ENCODE results near the gene UBE2D4.
"Not testable (repeated sequence)": the region's sequence is repeated elsewhere in the genome, so short reads cannot be mapped to it uniquely, and the experiment has no call there.

The UBE2D4 gene

GRCh38 chr7:43914795-43915194 is 11.4 kb upstream of the UBE2D4 start:
- DNase-seq, result no peak

- no peak for DNase-seq
Observed at GRCh38 chr7:43915907-43916306, 10.3 kb upstream of the UBE2D4 start.

GRCh38 chr7:43921423-43921822 is 4.8 kb upstream of the UBE2D4 start:
- DNase-seq, result no peak

- DNase-seq, result no peak
Observed at GRCh38 chr7:43922726-43923125, 3.5 kb upstream of the UBE2D4 start.

- DNase-seq, result no peak
Observed at GRCh38 chr7:43926798-43927123, 525 bp downstream of the UBE2D4 start.

GRCh38 chr7:43927810-43928209 is 1.6 kb downstream of the UBE2D4 start:
- no peak for DNase-seq

GRCh38 chr7:43929529-43930457 is 3.6 kb downstream of the UBE2D4 start:
- no peak for DNase-seq

- DNase-seq, result no peak
Observed at GRCh38 chr7:43931346-43931745, 5.1 kb downstream of the UBE2D4 start.

GRCh38 chr7:43933902-43934560 is 7.8 kb downstream of the UBE2D4 start:
- no peak for DNase-seq

GRCh38 chr7:43937444-43937843 is 11.2 kb downstream of the UBE2D4 start:
- DNase-seq, result no peak

- no peak for DNase-seq
Observed at GRCh38 chr7:43938892-43939482, 12.8 kb downstream of the UBE2D4 start.

- DNase-seq, result no peak
Observed at GRCh38 chr7:43942250-43942649, 16.0 kb downstream of the UBE2D4 start.

- DNase-seq, result no peak
Observed at GRCh38 chr7:43942997-43943396, 16.8 kb downstream of the UBE2D4 start.

- DNase-seq, result no peak
Observed at GRCh38 chr7:43943417-43944187, 17.4 kb downstream of the UBE2D4 start.

GRCh38 chr7:43944286-43944685 is 18.1 kb downstream of the UBE2D4 start:
- no peak for DNase-seq

GRCh38 chr7:43952028-43952427 is 25.8 kb downstream of the UBE2D4 start:
- DNase-seq, result no peak

- DNase-seq, result no peak
Observed at GRCh38 chr7:43953071-43953470, 26.8 kb downstream of the UBE2D4 start.

- peak; percentile 28 for DNase-seq
Observed at GRCh38 chr7:43954524-43955228, 28.4 kb downstream of the UBE2D4 start.

- no peak for DNase-seq
Observed at GRCh38 chr7:43956027-43956426, 29.8 kb downstream of the UBE2D4 start.

GRCh38 chr7:43960933-43961332 is 34.7 kb downstream of the UBE2D4 start:
- no peak for DNase-seq

- DNase-seq, result not testable (repeated sequence)
Observed at GRCh38 chr7:43966392-43966791, 40.2 kb downstream of the UBE2D4 start.

All from DMS153 (cell line).